ENCODE results near the gene LMF1. TPM values are rescaled to one million over a fixed set of nuclear protein-coding genes. Genes with fewer than 3 reads are reported as not detected.

Gene LMF1
- total RNA-seq, 4 donors from 2014 or later: 14.9 to 33.7 (median 27.1) TPM

- DNase-seq (ENCODE audit: low spot score) (no peak), ATAC-seq (ENCODE audit: low FRiP score) (no peak)
- TF ChIP-seq CTCF (IDR thresholded peaks at IDR 0.05): no peak
Observed at GRCh38 chr16:942436-943060, 28.2 kb downstream of the LMF1 start.

GRCh38 chr16:939941-940340, 30.8 kb downstream of the LMF1 start:
- DNase-seq (ENCODE audit: low spot score): no peak
- ATAC-seq (ENCODE audit: low FRiP score): no peak
- no peak for TF ChIP-seq CTCF (IDR thresholded peaks at IDR 0.05)

- ATAC-seq (ENCODE audit: low FRiP score) (no peak), DNase-seq (ENCODE audit: low spot score) (no peak)
- no peak for TF ChIP-seq CTCF (IDR thresholded peaks at IDR 0.05)
Observed at GRCh38 chr16:939311-939710, 31.5 kb downstream of the LMF1 start.

GRCh38 chr16:938752-939151, 32.0 kb downstream of the LMF1 start:
- no peak for ATAC-seq (ENCODE audit: low FRiP score)
- DNase-seq (ENCODE audit: low spot score): no peak

GRCh38 chr16:938136-938535, 32.6 kb downstream of the LMF1 start:
- DNase-seq (ENCODE audit: low spot score): no peak
- ATAC-seq (ENCODE audit: low FRiP score): no peak
- TF ChIP-seq CTCF (IDR thresholded peaks at IDR 0.05): no peak

More at GRCh38 chr16:938752-939151, 32.0 kb downstream of the LMF1 start:
- no peak for TF ChIP-seq CTCF (IDR thresholded peaks at IDR 0.05)

- TF ChIP-seq CTCF (IDR thresholded peaks at IDR 0.05): no peak
- ATAC-seq (ENCODE audit: low FRiP score): no peak
- no peak for DNase-seq (ENCODE audit: low spot score)
Observed at GRCh38 chr16:937723-938122, 33.1 kb downstream of the LMF1 start.

- ATAC-seq (ENCODE audit: low FRiP score) (no peak), DNase-seq (ENCODE audit: low spot score) (no peak)
- TF ChIP-seq CTCF (IDR thresholded peaks at IDR 0.05): no peak
Observed at GRCh38 chr16:937311-937710, 33.5 kb downstream of the LMF1 start.
